Cerebellar nuclear complex (tissue), 1 donor: Measurements from ENCODE around the gene GID8.

Source experiments
- DNase-seq, 2 experiments: peaks; one replicate each; lab custom pipeline; 2025; lab: John Stamatoyannopoulos, UW

The GID8 gene

GRCh38 chr20:62970307-62971210 lies 32.6 kb downstream of the GID8 start:
- no peak for DNase-seq

- DNase-seq, result no peak
Measured at GRCh38 chr20:62971211-62971949, 33.4 kb downstream of the GID8 start.

DNA sequence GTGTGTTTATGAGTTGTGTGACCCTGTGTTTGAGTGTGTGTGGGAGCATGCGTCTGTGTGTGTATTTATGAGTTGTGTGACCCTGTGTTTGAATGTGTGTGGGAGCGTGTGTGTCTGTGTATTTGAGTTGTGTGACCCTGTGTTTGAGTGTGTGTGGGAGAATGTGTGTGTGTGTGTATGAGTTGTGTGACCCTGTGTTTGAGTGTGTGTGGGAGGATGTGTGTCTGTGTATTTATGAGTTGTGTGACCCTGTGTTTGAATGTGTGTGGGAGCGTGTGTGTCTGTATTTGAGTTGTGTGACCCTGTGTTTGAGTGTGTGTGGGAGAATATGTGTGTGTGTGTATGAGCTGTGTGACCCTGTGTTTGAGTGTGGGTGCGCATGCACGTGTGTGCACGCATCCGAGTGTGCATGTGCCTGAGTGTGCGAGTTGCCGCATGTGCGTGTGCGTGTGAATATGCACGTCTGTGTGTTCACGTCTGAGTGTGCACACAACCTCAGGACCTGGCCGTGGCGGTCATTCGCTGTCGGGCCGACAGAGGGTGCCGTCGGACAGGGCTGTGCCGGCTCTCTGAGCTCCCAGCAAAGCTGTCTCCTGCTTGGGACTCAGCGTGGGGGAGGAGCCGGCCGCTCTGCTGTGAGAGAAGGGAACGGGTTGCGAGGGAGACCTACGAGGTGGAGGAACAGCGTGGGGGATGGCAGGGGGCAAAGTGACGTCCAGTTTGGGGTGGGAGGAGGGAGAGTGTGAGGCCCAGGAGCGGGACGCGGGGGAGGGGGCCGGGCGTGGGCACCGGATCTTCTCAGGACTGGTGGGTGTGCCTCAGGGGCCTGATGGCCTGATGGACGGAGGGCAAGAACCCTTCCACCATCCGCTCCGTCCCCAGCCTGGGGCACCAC lies 34.2 kb downstream of the GID8 start:
- DNase-seq, result peak; percentile 7 to 55

DNA sequence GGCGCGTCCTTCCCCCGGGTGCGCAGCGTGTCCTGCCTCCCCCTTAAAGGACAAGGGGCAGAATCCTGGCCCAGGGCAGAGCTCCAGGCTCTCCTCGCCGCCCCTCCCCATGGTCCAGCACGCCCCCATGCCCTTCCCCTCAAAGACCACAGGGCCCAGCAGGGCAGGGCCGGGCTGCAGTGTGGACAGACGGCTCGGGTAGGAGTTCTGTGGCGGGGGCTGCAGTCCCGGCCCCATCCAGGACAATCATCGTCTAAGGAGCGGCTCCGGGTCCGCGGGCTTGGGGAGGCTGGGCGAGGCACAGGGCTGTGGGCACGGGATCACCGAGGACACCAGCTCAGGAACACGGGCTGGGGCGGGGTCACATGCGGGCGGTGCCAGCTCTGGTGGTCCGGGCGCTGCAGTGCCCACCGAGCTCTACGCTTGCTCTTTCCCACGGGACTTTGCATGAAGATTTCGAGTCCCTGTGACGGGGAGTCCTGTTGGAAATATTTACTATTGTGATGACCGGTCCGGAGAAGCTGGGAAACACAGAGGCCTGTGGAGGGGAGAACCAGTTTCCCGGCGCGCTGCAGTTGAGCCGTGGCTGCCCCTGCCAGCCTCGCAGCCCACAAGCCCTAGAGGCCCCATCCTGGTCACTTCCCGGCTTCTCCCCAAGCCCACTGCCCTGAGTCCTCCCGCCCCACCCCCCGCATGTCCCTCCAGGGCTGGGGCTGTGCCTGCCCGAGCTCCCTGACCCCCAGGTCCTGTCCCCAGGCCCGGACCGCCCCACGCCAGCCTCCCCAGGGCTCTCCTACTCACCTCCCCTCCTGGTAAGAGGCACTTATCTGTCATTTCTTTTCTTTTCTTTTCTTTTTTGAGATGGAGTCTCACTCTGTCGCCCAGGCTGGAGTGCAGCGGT lies 35.1 kb downstream of the GID8 start:
- no peak for DNase-seq

- DNase-seq, result peak in 1 of 2 experiments; percentile 9
Measured at GRCh38 chr20:62975251-62975760, 37.4 kb downstream of the GID8 start.

DNA sequence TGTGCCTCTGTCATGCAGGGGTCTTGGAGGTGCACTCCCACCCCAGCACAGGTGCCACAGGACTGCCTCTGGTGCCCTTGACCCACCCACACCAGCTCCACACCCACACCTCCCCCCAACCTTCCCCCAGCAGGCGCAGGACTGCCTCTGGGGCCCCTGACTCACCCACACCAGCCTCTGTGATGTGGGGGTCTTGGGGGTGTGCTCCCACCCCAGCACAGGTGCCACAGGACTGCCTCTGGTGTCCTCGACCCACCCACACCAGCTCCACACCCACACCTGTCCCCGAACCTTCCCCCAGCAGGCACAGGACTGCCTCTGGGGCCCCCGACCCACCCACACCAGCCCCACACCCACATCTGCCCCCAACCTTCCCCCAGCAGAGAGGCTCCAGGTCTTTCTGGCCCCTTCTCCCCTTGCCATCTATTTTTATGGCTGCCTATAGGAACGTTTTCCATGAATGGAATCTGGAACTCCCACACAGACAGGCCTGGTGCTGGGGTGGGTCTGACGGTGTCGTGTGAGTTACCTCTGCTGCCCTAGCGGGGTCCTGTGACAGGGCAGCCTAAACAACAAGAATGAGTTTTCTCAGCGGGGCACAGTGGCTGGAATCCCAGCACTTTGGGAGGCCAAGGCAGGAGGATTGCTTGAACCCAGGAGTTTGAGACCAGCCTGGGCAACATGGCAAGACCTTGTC lies 38.0 kb downstream of the GID8 start:
- no peak for DNase-seq

DNA sequence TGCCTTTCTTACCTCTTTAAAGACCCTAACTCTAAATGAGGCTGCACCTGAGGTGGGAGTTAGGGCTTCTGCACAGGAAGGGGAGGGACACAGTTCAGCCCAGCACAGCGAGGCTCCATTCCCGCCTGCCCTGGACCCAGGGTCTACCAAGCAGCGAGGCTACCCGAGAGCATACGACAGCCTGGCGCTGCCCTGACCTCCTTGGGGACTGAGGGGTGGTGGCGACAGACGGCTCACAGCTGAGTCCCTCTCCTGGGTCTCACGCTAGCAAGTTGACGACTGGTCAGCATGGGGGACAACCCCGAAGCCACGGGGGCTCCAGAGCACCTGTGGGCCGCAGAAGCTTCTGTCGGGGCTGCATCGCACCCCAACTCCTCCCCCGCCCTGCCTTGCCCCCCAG lies 38.9 kb downstream of the GID8 start:
- DNase-seq, result no peak

DNA sequence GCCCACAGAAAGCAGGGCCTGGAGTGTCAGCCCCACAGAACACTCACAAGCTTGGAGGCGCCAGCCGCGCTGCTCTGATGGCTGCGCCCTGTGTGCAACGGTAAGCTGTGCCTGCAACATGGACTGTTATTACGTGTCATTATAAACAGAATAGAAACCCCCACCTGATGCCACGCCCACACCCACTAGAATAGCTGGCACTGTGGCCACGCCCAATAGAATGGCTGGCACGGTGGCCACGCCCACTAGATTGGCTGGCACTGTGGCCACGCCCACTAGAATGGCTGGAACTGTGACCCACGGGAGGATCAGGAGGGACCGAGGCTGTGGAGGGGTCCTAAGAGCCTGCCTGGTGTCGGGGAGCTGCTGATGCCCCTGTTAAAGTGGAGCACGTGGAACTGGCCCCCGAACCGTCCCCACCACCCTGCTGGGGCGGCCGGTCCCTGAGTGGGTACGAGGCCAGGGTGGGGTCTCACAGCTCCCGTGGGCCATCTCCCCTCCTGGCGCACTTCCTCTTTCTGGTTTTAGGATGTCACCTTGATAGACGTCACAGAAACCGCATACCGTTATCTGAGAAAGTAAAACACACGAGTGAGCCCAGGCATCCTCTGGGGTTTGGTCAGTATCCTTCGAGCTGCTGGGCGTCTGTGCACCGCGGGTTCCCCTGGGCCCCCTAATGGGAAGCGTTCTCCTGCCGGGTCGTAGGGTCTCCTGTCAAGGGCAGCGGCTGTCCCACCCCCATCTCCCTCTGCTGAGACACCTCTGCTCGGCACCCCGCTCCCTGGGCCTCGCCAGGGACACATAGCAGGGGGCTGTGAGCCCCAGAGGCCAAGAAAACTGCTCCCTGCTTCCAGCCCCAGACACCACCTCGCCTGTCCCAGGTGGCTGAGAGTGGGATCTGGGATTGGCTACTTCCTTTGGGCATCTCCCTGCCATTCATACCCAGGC lies 39.9 kb downstream of the GID8 start:
- no peak for DNase-seq

DNA sequence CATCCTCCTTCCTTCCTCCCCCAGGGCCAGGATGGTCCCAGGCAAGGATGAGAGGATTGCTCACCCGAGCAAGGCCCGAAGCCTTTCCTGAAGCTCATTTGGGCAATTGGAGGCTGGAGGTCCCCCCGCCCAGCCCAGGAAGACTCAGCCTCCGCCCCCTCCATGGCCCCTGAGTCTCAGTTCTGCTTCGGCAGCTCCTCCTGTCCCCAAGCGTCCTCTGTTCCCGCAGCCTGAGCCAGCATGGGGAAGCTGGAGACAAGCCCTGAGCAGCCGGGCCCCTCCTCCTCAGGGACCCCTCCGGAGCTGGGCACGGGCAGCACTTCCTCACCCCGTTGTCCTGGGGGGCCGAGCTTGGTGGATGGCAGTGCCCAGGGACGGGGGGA lies 40.6 kb downstream of the GID8 start:
- no peak for DNase-seq

DNA sequence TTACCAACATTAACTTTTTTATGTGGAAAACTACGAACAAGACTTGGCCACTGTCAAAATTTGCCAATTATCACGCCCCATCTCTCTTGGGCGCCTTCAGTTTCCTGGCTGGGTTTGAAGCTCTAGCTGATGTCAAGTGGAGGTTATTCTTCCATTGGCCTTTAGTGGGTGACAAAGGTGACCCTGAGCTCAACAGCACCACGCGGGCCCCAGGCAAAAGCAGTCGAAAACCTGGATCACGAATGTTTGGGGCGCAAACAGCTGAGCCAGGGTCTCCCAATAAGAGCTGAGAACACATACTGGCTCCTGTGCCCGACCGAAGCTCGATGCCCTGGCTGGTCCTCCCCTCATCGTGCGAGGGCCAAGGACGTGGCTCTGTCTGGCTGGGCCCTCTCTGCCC lies 41.4 kb downstream of the GID8 start:
- no peak for DNase-seq

GRCh38 chr20:62979876-62980373 lies 42.0 kb downstream of the GID8 start:
- DNase-seq, result no peak

GRCh38 chr20:62980380-62980960 lies 42.5 kb downstream of the GID8 start:
- no peak for DNase-seq

DNA sequence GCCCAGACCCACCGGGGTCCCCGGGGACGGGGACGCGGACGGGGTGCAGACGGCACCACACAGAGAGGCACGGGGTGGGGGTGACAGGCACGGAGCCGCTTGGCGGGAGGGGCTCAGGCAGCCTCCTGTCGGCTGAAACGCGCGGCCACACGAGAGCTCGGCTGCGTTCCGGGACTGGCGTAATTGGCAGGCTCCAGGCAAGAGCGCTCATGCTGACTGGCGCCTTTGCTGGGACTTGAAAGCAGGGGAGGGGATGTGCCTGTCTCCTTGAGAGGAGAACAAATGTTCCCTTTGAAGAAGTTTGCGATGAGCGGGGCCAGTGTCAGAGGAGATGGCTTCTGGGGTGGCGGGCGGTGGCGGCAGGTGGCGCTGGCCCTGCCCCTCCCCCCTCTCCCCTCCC lies 43.0 kb downstream of the GID8 start:
- peak in 1 of 2 experiments; percentile 22 for DNase-seq

DNA sequence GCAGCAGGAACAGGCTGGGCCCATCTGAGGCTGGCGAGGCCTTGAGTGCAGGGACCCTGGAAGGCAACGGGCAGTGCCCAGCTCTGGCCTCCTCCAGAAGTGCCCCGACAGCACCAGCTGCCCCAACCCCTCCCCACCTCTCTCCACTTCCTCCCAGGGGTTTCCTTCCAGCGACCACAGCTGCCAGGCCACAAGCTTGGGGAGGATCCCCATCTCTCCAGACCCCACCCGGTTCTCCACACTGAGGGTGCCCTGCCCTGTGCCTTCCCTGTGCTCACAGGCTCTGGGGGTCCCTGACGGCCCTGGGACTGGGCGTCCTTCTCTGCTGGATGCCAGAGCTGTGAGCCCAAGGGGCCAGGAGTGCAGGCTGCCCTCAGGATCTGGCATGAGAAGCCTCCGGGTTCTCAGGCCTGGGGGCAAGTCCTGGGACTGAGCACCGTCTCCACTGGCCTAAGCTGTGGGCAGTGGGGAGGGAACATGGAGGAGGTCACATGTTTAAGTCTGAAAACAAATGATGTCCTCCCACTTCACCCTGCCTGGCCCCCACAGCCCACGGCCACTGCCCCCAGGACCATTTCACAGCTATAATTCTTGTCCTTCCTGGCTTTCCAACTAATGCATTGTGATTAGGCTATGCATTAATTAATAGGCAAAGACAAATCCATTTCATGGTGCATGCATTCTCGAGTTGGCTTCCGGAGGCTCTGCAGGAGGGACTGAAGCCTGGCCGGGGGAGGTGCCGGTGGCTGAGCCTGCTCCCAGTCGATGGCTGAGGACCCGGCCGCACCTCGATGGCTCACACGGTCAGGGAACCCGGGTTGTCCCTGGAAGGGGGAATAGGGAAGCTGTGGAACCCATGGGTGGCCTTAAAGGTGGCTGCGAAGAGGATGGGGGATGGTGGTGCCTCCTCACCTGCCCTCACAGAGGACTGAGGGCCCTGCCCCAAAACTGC lies 44.5 kb downstream of the GID8 start:
- no peak for DNase-seq

DNA sequence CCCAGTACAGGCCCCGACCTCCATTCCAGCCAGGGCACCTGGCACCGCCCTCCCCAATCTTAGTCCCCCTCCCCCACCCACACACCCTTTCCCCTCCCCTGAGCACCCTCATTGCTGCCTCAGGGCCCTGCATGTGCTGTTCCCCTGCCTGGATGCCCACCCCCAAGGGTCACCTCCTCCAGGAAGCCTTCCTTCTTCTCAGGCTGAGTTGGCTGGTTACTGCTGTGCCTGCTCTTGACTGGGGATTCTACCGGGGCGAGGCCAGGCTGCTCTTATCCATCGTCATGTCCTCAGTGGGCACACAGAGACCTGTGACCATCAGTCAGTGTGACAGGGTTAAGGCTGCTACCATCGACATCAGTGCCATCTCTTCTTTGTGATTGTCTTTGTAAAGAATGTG lies 45.3 kb downstream of the GID8 start:
- DNase-seq, result no peak

DNA sequence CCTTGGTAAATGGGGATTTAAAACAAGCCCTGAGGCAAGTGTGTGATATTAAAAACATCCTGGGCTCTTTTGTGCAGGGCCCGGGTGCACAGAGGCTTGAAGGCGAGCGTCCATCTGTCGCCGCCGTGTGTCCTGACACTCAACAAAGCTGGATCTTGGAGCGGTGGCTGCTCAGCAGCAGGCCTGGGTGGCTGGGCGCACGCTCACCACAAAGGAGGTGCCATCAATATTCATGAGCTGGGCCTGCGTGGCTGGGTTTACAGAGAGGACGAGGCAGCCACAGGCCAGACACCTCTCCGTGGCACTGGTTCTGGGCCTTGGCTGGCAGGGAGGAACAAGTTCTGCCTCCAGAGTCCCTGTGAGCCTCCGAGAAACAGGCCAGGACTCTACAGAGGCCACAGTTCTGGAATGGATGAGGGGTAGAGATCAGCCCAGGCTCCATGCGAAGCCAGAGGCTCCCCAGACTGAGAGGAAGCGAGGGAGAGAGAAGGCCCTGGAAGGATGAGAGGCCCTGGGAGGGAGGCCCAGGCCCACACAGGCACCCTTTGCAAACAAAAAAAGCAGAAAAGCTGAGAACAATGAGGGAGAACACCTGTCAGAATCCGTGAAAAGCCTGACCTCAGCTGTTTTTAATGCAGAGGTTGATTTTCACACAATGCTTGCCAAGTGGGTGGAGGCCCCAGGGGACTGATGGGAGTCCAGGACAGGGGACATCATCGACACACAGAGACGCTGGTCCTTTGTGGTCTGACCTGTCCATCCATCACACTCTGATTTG lies 46.9 kb downstream of the GID8 start:
- DNase-seq, result no peak

DNA sequence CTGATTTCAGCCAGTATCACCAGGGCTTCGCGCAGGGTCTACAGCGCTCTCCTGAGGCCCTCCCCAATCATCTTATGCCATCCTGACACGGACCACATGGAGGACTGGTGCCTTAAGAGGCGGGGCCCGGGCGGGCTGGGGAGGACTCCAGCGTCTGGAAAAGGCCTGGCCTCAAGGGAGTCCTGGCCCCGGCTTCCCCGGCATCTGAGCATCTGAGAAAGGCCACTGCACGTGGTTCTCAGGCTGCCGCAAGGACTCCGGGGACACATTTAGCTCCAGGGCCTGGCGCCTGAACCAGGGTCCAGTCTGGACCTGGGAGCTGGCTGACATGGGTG lies 47.5 kb downstream of the GID8 start:
- no peak for DNase-seq
